ENCODE results near the gene FBLN2.

The FBLN2 gene

DNA sequence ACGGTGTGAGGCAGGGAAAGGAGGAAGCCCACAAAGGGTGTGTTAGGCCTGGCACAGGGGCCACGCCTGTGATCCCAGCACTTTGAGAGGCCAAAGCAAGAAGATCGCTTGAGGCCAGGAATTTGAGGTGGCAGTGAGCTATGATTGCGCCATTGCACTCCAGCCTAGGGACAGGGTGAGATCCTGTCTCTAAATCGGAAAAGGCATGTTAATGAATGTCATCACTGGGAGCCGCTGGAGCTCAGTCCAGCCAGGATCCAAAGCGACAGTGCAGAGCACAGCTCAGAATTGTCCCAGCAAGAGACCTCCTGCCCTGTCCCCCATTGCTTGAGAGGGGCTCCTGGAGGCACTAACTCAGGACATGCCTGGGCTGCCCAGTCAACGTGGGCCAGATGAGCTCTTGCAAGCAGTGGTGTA, 15.0 kb upstream of the FBLN2 start:
- no peak for DNase-seq

DNA sequence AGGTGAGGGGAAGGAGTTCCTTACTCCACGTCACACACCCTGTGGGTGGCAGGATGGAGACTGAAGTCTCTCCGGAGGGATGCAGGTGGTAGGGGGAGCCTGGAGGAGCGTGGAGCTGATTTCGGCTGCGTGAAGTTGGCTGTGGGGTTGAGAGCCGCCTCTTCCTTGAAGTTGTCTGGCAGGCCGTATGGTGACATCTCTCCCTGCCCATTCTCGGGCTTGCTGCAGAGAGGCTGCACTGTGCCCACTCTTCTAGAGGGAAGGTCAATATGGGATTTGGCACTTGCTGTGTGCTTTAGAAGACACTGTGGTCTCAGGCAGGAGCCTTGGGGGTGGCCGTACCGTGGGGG, 13.4 kb upstream of the FBLN2 start:
- no peak for DNase-seq

GRCh38 chr3:13535905-13536304, 13.0 kb upstream of the FBLN2 start:
- DNase-seq = no peak

DNA sequence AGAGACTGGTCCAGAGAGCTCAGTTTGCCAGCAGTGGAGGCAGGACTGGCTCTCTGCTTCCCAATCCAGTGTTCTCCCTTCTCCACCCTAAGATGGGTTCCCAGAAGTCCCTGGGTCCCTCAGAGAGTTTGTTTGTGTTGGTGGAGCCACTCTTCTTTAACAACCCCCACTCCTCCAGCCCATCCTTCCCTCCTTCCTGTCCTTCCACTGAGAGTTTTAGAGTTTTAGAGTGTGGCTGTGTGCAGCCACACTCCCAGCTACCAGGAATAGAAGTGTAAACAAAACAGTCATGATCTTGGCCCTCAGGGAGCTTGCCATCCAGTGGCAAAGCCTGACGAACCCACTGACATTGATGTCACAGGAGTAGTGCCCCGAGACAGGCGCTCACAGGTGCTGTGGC, 12.5 kb upstream of the FBLN2 start:
- no peak for DNase-seq

- DNase-seq = no peak
These were observed 12.1 kb upstream of the FBLN2 start for GRCh38 chr3:13536832-13537231.

- DNase-seq = no peak
These were observed 11.5 kb upstream of the FBLN2 start for GRCh38 chr3:13537244-13537908.

DNA sequence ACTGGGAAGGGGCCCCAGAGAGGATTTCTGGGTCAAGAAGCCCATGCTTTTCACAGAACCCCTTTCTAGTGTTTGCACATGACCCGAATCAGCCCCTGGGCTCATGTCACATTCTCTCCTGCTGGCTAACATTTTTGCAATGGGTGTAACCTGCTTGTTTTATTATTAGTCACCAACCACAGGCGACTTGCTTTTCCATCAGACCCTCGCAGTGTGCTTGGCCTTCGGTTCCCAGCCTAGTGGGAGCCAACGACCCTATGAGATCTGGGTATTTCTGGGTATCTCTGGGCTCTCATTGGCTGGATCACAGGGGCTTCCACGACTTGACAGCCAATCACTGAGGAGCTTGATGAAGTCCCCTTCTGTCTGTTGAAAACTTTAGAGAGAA, 11.0 kb upstream of the FBLN2 start:
- no peak for DNase-seq

- DNase-seq = no peak
These were observed 10.2 kb upstream of the FBLN2 start for GRCh38 chr3:13538520-13539291.

DNA sequence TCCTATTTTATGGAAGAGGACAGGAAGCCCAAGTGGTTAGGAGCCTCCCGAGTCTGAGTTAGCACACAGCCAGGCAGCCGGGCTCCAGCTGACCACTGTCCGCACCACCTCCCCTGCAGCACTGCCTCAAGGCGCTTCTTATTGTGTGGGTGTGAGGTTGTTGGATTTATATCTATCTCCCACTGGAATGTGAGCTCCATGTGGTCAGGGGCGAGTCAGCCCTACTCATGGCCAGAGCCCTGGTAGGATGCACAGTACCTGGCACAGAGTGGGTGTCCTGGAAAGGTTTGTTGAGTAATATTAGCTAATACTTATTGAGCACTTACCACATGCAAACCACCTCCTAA, 9.7 kb upstream of the FBLN2 start:
- no peak for DNase-seq

GRCh38 chr3:13539671-13540070, 9.3 kb upstream of the FBLN2 start:
- DNase-seq = no peak

GRCh38 chr3:13540297-13540995, 8.5 kb upstream of the FBLN2 start:
- DNase-seq = no peak

DNA sequence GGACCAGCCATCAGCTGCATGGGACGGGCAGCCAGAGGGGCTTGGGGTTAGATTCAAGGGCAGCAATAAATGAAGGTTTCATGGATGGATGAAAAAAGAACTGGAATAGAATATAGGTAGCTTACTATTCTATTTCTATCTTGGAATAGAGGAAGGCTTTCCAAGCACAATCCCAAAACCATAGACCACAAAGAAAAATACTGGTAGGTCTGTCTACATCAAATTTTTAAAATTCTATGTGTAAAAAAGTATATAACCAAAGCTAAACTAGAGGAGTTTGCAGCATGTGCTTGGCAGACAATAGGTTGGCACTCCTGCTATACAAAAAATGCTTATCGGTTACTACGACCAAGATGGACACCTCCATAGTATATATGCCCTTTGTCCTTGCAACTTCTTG, 7.2 kb upstream of the FBLN2 start:
- no peak for DNase-seq

- no peak for DNase-seq
These were observed 6.8 kb upstream of the FBLN2 start for GRCh38 chr3:13542142-13542541.

- DNase-seq = no peak
These were observed 5.7 kb upstream of the FBLN2 start for GRCh38 chr3:13543253-13543652.

DNA sequence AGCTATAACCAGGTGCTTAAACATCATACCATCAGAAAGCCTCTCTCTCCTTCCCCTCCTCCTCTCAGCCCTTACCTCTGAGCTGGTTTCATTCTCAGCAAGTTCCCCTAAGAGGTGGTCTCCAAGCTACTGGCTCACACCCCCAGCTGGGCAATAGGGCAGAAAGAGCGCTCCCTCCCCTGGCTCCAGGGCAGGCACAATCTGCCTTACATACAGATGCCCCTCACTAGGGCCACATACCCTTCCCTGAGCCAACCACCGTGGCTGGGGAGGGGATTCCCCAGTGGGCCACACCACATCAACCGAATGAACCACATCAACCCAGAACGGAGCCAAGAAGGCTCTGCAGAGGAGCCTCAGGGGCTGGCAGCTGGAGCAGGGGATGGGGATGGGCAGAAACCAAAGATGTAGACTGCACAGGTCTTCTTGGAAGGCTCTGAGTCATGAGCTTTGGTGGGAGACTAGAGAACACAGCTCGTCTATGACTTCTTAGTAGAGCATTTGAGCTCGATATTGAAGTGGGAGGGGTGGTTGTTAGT, 4.6 kb upstream of the FBLN2 start:
- no peak for DNase-seq

DNA sequence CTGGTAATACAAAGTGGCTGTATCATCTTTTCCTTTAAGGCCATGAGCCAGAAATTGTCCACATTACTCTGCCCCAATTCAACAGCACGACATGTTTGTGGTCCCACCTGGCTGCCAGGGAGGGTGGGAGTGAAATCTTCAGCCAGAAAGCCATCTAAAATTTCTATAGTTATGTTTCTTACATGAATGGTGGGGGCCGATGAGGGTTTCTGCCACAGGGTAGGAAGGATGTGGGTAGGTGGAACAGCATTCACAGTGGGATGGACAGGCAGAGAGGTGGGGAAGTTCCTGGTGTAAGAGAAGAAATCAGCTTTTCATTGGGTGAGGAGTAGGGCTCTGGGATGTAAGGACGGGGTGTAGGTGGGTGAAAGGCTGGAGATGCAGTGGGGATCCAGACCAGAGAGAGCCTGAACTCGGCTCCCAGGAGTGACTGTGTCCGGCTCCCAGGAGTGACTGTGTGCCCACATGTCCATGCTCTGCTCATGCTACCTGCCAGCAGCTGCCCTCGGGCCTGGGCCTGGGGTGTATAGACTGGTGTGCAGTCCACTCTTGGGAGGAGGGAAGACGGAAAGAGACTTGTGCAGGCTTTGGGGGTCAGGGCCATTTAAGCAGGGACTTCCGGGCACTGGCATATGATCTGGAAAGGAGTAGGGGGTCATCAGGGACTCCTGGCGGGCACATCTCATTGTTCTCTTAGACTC, 3.8 kb upstream of the FBLN2 start:
- DNase-seq = no peak

DNA sequence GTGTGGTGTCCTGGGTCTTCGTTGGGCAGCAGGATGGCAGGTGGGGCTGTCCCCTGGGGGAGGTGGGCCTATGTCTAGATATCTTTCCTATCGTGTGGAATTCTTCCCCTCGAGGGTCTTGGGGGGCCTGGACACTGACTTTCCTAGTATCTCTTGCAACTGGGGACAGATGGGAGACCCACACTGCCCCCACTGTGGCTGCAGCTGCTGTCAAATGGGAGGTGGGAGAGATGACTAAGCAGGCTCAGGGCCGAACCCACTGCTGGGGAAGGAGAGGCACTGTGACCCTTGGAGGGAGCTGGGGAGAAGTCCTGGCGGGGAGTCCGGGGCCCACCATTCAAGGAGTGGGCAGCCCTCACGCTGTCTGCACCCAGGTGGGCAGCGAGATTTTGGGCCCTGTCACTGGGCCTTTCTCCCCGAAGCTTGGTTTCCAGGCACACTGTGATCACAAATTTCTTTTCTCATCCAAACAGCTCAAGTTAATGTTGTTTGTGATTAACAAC, 2.9 kb upstream of the FBLN2 start:
- DNase-seq = no peak

DNA sequence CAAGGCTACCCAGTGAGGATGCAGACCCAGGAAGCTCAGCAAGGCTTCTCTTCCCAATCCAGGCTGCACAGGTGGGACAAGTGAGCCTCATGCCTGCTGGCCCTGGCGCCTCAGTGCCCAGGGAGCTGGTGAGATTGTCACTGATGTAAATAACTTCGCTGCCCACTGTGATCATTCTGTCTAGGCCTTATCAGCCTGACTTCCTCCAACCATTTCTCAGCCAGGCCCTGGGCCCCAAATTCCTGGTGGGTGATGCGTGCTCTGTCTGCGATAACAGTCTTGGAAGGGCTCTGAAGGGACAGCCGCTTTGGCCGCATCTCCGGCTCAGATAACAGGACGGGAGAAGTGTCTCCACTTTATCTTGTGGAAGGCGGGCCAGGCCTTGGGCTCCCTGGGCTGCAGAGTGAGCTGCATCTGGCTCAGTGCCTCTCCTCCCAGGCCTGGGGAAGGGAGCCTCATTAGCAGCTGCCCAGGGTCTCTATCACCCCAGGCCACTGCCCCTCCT, 2.2 kb upstream of the FBLN2 start:
- no peak for DNase-seq

- no peak for DNase-seq
These were observed 1.1 kb upstream of the FBLN2 start for GRCh38 chr3:13547591-13548371.

- no peak for DNase-seq
These were observed 898 bp downstream of the FBLN2 start for GRCh38 chr3:13549623-13550422.

GRCh38 chr3:13550423-13550690, 1.4 kb downstream of the FBLN2 start:
- no peak for DNase-seq

Measured in KG1 (cell line).